PC-3 (cell line): ENCODE results near the gene STX11. TPM values are rescaled to one million over a fixed set of nuclear protein-coding genes. Genes with fewer than 3 reads are reported as not detected.
A peak's percentile ranks its signal among the peaks of the same experiment; 100 is the strongest.
"Not testable (repeated sequence)": the region's sequence is repeated elsewhere in the genome, so short reads cannot be mapped to it uniquely, and the experiment has no call there.

Experiments used
- ATAC-seq: fragments of 200-7000 bp; cut with Tn5 transposase; 2 replicates; pipeline ENCODE4 v1.9.1; 2020; ENCODE audit warnings: mild to moderate bottlenecking, moderate library complexity
- BruUV-seq: library from RNA; stranded (reverse); fragments of 400-500 nt; replicated peaks from 2 replicates; lab custom pipeline; 2021; lab: Mats Ljungman, UMichigan
- CTCF ChIA-PET: fragments of 300-600 bp; sonication (Branson Sonifier 250); formaldehyde crosslinking; loops from one replicate; lab custom pipeline; 2022; ENCODE audit warnings: antibody characterized with exemption; lab: Charles Lee
- POLR2A ChIA-PET: fragments of 300-600 bp; sonication (Branson Sonifier 250); formaldehyde crosslinking; loops from one replicate; lab custom pipeline; 2022; ENCODE audit warnings: antibody characterized with exemption; ENCODE audit not compliant: unreplicated experiment; lab: Charles Lee
- DNase-seq: peaks from one replicate; pipeline ENCODE4 v3.0.0-alpha.2; 2015
- H2AFZ ChIP-seq: fragments of 300-600 bp; sonication (generic); 2 replicates; pipeline ENCODE4 v1.6.0; 2016; ENCODE audit warnings: antibody characterized with exemption, low read length
- H3F3A ChIP-seq: fragments of 300-600 bp; sonication (generic); one replicate; pipeline ENCODE4 v1.6.0; 2017; ENCODE audit warnings: antibody characterized with exemption, low read length, control low read depth, mild to moderate bottlenecking; ENCODE audit not compliant: unreplicated experiment
- H3K27ac ChIP-seq: fragments of 300-600 bp; sonication (generic); 2 replicates; pipeline ENCODE4 v1.5.1; 2016; ENCODE audit warnings: mild to moderate bottlenecking, low read length
- H3K27me3 ChIP-seq: fragments of 300-600 bp; sonication (generic); 2 replicates; pipeline ENCODE4 v1.6.1; 2016; ENCODE audit warnings: low read length, mixed read lengths
- H3K36me3 ChIP-seq: fragments of 300-600 bp; sonication (generic); 2 replicates; pipeline ENCODE4 v1.6.1; 2016; ENCODE audit warnings: low read depth, mixed run types, low read length, mixed read lengths
- H3K4me1 ChIP-seq: fragments of 300-600 bp; sonication (generic); 2 replicates; pipeline ENCODE4 v1.5.1; 2016; ENCODE audit warnings: low read length; ENCODE audit not compliant: insufficient read depth
- H3K4me2 ChIP-seq: fragments of 300-600 bp; sonication (generic); 2 replicates; pipeline ENCODE4 v1.6.0; 2016; ENCODE audit warnings: low read length
- H3K4me3 ChIP-seq: fragments of 300-600 bp; sonication (generic); 2 replicates; pipeline ENCODE4 v1.5.1; 2016; ENCODE audit warnings: mild to moderate bottlenecking, low read length, mixed read lengths
- H3K79me2 ChIP-seq: fragments of 300-600 bp; sonication (generic); 2 replicates; pipeline ENCODE4 v1.6.1; 2017; ENCODE audit warnings: low read length, mixed read lengths
- H3K9ac ChIP-seq: fragments of 300-600 bp; sonication (generic); 2 replicates; pipeline ENCODE4 v1.6.0; 2016; ENCODE audit warnings: mild to moderate bottlenecking, low read length
- H3K9me2 ChIP-seq: fragments of 300-600 bp; sonication (generic); replicated peaks from 2 replicates; pipeline ENCODE4 v1.6.1; 2016; ENCODE audit warnings: mixed run types, low read length, mixed read lengths
- H3K9me3 ChIP-seq: fragments of 300-600 bp; sonication (generic); 2 replicates; pipeline ENCODE4 v1.6.1; 2016; ENCODE audit warnings: low read length, mixed read lengths
- H4K20me1 ChIP-seq: fragments of 300-600 bp; sonication (generic); 2 replicates; pipeline ENCODE4 v1.6.1; 2016; ENCODE audit warnings: low read length, mixed read lengths
- CTCF ChIP-seq: fragments of 300-600 bp; sonication (generic); conservative IDR thresholded peaks from 2 replicates; pipeline ENCODE4 v1.5.1; 2017; ENCODE audit warnings: antibody characterized with exemption, low read depth, mild to moderate bottlenecking, low read length
- EZH2 ChIP-seq: fragments of 300-600 bp; sonication (generic); IDR thresholded peaks from one replicate; pipeline ENCODE4 v1.6.1; 2017; ENCODE audit warnings: antibody characterized with exemption, mild to moderate bottlenecking, low read length; ENCODE audit not compliant: unreplicated experiment
- EZH2phosphoT487 ChIP-seq: fragments of 300-600 bp; sonication (generic); IDR thresholded peaks from 2 replicates; pipeline ENCODE4 v1.6.1; 2018; ENCODE audit warnings: mild to moderate bottlenecking, antibody characterized with exemption, low read length, borderline replicate concordance
- intact Hi-C: fragments of 100-400 bp; cut with micrococcal nuclease; formaldehyde crosslinking; loops from 2 replicates; pipeline ENCODE4 v1.9.0; 2023
- total RNA-seq: library from RNA; depleted of rRNA; stranded (reverse); fragments of >200 nt; gene quantifications from 2 replicates; pipeline ENCODE4 v1.2.3, GENCODE V29; 2014

Gene STX11
- total RNA-seq, 1 experiment from 2014 or later, result 1.5 TPM

DNA sequence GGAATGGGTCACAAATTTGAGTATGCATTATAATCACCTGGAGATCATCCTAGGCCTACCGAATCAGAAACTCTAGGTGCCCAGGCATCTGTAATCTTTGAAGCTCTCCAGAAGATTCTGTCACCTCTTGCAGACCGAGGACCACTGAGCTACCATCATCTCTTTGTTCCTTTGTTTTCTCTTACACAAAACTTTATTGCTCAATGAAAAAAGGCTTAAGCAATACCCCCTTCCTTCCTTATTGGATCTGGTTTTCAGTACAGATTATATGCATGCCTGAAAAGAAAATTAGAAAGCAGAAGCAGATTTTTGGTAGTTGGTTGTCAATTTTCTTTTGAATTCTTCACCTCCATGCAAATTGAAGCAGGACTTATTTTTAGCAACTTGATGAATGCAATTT lies 31.3 kb downstream of the STX11 start:
- no peaks in the 10 kb centered on the region for H3K27me3 ChIP-seq
- H3K4me2 ChIP-seq, result no peak overlapping the region
- ATAC-seq, result no peak
- H3K79me2 ChIP-seq, result no peaks in the 10 kb centered on the region
- H3K4me1 ChIP-seq, result peaks cover 9% of the 10 kb centered on the region
- H3K27ac ChIP-seq, result no peak overlapping the region
- H3K36me3 ChIP-seq, result no peaks in the 10 kb centered on the region
- no peaks in the 10 kb centered on the region for H3F3A ChIP-seq
- H3K9me3 ChIP-seq, result no peaks in the 10 kb centered on the region
- H2AFZ ChIP-seq, result no peak overlapping the region
- no peaks in the 10 kb centered on the region for H3K9me2 ChIP-seq
- BruUV-seq, result no TSS peak
- TF ChIP-seq CTCF, result no peak
- TF ChIP-seq EZH2phosphoT487, result no peak
- TF ChIP-seq EZH2, result no peak
- DNase-seq, result no peak
- no peak overlapping the region for H3K9ac ChIP-seq
- intact Hi-C loops, result no loop called here
- CTCF ChIA-PET, result no interaction called here
- H4K20me1 ChIP-seq, result no peaks in the 10 kb centered on the region
- POLR2A ChIA-PET, result no interaction called here
- no peak overlapping the region for H3K4me3 ChIP-seq

DNA sequence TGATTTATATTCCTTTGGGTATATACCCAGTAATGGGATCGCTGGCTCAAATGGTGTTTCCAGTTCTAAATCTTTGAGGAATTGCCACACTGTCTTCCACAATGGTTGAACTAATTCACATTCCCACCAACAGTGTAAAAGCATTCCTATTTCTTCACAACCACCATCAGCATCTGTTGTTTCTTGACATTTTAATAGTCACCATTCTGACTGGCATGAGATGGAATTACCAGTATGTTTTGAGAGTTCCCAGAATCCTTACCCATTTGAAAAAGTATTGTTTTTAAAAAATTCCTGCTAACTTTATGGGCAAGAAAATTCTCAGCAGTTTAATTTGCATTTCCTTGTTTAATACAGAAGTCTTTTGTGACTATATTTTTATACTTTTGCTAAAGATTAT lies 33.9 kb downstream of the STX11 start:
- DNase-seq, ATAC-seq, CTCF ChIA-PET, POLR2A ChIA-PET, H3K9me2 ChIP-seq, H3F3A ChIP-seq, H3K4me3 ChIP-seq, H3K9ac ChIP-seq, H3K27me3 ChIP-seq, H4K20me1 ChIP-seq, H3K4me2 ChIP-seq, BruUV-seq, H3K36me3 ChIP-seq, H3K79me2 ChIP-seq, H3K4me1 ChIP-seq, H3K27ac ChIP-seq, H2AFZ ChIP-seq, H3K9me3 ChIP-seq, intact Hi-C loops: not testable (repeated sequence)

DNA sequence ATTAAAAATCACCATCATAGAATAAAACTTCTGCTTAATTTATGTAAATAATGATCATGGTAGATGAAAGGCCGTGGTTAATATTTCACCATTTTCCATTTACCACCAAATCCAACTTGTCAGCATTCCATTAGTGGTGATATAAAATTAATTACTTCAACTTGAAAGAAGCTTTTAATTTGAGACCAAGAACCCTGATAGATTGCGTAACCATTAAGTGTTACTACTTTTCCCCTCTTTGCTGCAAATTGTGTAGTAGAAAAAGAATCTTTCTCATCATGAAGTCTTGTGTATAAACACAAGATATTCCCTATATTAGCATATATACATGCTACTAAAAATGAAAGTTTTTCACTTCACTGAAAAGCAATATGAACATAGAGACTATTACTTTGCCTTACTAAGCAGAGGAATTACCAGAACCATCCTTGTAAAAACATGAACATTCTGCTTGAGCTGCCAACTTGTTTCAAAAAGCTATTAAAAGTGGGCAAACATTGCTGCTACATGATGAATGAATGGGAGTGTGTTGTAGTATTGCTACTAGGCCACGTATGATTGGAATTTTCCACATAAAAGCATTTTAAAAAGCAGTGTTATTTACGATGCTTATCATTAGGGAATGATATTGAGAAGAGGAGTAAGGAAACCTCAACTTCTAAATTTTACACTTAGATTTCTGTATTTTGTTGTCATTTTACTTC lies 35.0 kb downstream of the STX11 start:
- Histone ChIP-seq H4K20me1 (no peaks in the 10 kb centered on the region), H3K36me3 (no peaks in the 10 kb centered on the region), H3K79me2 (no peaks in the 10 kb centered on the region), H3F3A (no peaks in the 10 kb centered on the region), H3K4me2 (peak overlapping the region; percentile 19; the same call in 1 of the 2 replicates), H3K4me1 (peaks cover 11% of the 10 kb centered on the region), H3K27me3 (no peaks in the 10 kb centered on the region), H3K9me2 (no peaks in the 10 kb centered on the region), H3K27ac (0 out of 2 replicates have a peak overlapping the region, but pooled peaks have one; percentile 7), H3K9me3 (no peaks in the 10 kb centered on the region), H2AFZ (no peak overlapping the region), H3K4me3 (no peak overlapping the region), H3K9ac (no peak overlapping the region)
- no TSS peak for BruUV-seq
- intact Hi-C loops, result no loop called here
- TF ChIP-seq CTCF (no peak), EZH2phosphoT487 (no peak), EZH2 (no peak)
- peak; percentile 88 for ATAC-seq
- peak; percentile 59 for DNase-seq
- CTCF ChIA-PET, result no interaction called here
- POLR2A ChIA-PET, result interaction anchor here (0.7 kb wide), 1 partner anchor 1505 kb away, joined by 4 read pairs; no protein-coding TSS in a partner anchor
